ENCODE data around the gene IGF1.
A peak's percentile ranks its signal among the peaks of the same experiment; 100 is the strongest.

IGF1 gene

GRCh38 chr12:102408487-102409297 lies 71.7 kb downstream of the IGF1 start:
- H3K36me3 ChIP-seq (ENCODE audit: insufficient read depth, low read length), result peaks cover 22% of the 10 kb centered on the region
- H3K4me3 ChIP-seq, result no peak overlapping the region
- H3K9me3 ChIP-seq (ENCODE audit: low read depth, low read length), result no peaks in the 10 kb centered on the region
- DNase-seq (ENCODE audit: low read depth, low spot score), result no peak
- no peak for TF ChIP-seq EZH2 (IDR thresholded peaks at IDR 0.05)
- TF ChIP-seq POLR2AphosphoS5 (IDR thresholded peaks at IDR 0.05; ENCODE audit: borderline replicate concordance, low read depth, low read length), result no peak
- TF ChIP-seq FOXP2 (optimal IDR thresholded peaks at IDR 0.05; ENCODE audit: control extremely low read depth, extremely low read length, insufficient read depth), result no peak
- no peak overlapping the region for H3K27ac ChIP-seq
- no peak overlapping the region for H3K9ac ChIP-seq (ENCODE audit: insufficient read length)

- Histone ChIP-seq H3K9ac (ENCODE audit: insufficient read length) (no peak overlapping the region), H3K27ac (no peak overlapping the region), H3K9me3 (ENCODE audit: low read depth, low read length) (no peaks in the 10 kb centered on the region), H3K36me3 (ENCODE audit: insufficient read depth, low read length) (peaks cover 15% of the 10 kb centered on the region), H3K4me3 (no peak overlapping the region)
- no peak for DNase-seq (ENCODE audit: low read depth, low spot score)
- no peak for TF ChIP-seq EZH2 (IDR thresholded peaks at IDR 0.05)
- no peak for TF ChIP-seq FOXP2 (optimal IDR thresholded peaks at IDR 0.05; ENCODE audit: control extremely low read depth, extremely low read length, insufficient read depth)
- TF ChIP-seq POLR2AphosphoS5 (IDR thresholded peaks at IDR 0.05; ENCODE audit: borderline replicate concordance, low read depth, low read length), result peak; percentile 19; the same call in 1 of the 2 replicates
Observed at GRCh38 chr12:102407776-102408486, 72.4 kb downstream of the IGF1 start.

GRCh38 chr12:102406033-102406584 lies 74.3 kb downstream of the IGF1 start:
- TF ChIP-seq FOXP2 (optimal IDR thresholded peaks at IDR 0.05; ENCODE audit: control extremely low read depth, extremely low read length, insufficient read depth) (no peak), POLR2AphosphoS5 (IDR thresholded peaks at IDR 0.05; ENCODE audit: borderline replicate concordance, low read depth, low read length) (no peak), EZH2 (IDR thresholded peaks at IDR 0.05) (no peak)
- Histone ChIP-seq H3K27ac (no peak overlapping the region), H3K9me3 (ENCODE audit: low read depth, low read length) (no peaks in the 10 kb centered on the region), H3K4me3 (no peak overlapping the region), H3K9ac (ENCODE audit: insufficient read length) (no peak overlapping the region), H3K36me3 (ENCODE audit: insufficient read depth, low read length) (peaks cover 16% of the 10 kb centered on the region; the same call in 1 of the 2 replicates)
- no peak for DNase-seq (ENCODE audit: low read depth, low spot score)

GRCh38 chr12:102401087-102401486 lies 79.3 kb downstream of the IGF1 start:
- H3K36me3 ChIP-seq (ENCODE audit: insufficient read depth, low read length), result peaks cover 15% of the 10 kb centered on the region; the same call in 1 of the 2 replicates
- no peaks in the 10 kb centered on the region for H3K9me3 ChIP-seq (ENCODE audit: low read depth, low read length)
- no peak for DNase-seq (ENCODE audit: low read depth, low spot score)
- no peak overlapping the region for H3K27ac ChIP-seq
- H3K4me3 ChIP-seq, result no peak overlapping the region
- TF ChIP-seq POLR2AphosphoS5 (IDR thresholded peaks at IDR 0.05; ENCODE audit: borderline replicate concordance, low read depth, low read length), result no peak
- TF ChIP-seq FOXP2 (optimal IDR thresholded peaks at IDR 0.05; ENCODE audit: control extremely low read depth, extremely low read length, insufficient read depth), result no peak
- no peak for TF ChIP-seq EZH2 (IDR thresholded peaks at IDR 0.05)
- no peak overlapping the region for H3K9ac ChIP-seq (ENCODE audit: insufficient read length)

GRCh38 chr12:102399653-102400052 lies 80.7 kb downstream of the IGF1 start:
- Histone ChIP-seq H3K27ac (no peak overlapping the region), H3K4me3 (no peak overlapping the region), H3K9ac (ENCODE audit: insufficient read length) (no peak overlapping the region), H3K9me3 (ENCODE audit: low read depth, low read length) (no peaks in the 10 kb centered on the region), H3K36me3 (ENCODE audit: insufficient read depth, low read length) (0 out of 2 replicates have a peak, but pooled peaks cover 9% of the 10 kb centered on the region)
- TF ChIP-seq EZH2 (IDR thresholded peaks at IDR 0.05) (no peak), POLR2AphosphoS5 (IDR thresholded peaks at IDR 0.05; ENCODE audit: borderline replicate concordance, low read depth, low read length) (no peak), FOXP2 (optimal IDR thresholded peaks at IDR 0.05; ENCODE audit: control extremely low read depth, extremely low read length, insufficient read depth) (no peak)
- DNase-seq (ENCODE audit: low read depth, low spot score), result no peak

- Histone ChIP-seq H3K9me3 (ENCODE audit: low read depth, low read length) (no peaks in the 10 kb centered on the region), H3K9ac (ENCODE audit: insufficient read length) (no peak overlapping the region), H3K4me3 (no peak overlapping the region), H3K36me3 (ENCODE audit: insufficient read depth, low read length) (0 out of 2 replicates have a peak, but pooled peaks cover 4% of the 10 kb centered on the region), H3K27ac (no peak overlapping the region)
- DNase-seq (ENCODE audit: low read depth, low spot score), result no peak
- TF ChIP-seq EZH2 (IDR thresholded peaks at IDR 0.05) (no peak), FOXP2 (optimal IDR thresholded peaks at IDR 0.05; ENCODE audit: control extremely low read depth, extremely low read length, insufficient read depth) (no peak), POLR2AphosphoS5 (IDR thresholded peaks at IDR 0.05; ENCODE audit: borderline replicate concordance, low read depth, low read length) (no peak)
Observed at GRCh38 chr12:102396276-102396675, 84.1 kb downstream of the IGF1 start.

- no peak for TF ChIP-seq FOXP2 (optimal IDR thresholded peaks at IDR 0.05; ENCODE audit: control extremely low read depth, extremely low read length, insufficient read depth)
- no peak for TF ChIP-seq EZH2 (IDR thresholded peaks at IDR 0.05)
- TF ChIP-seq POLR2AphosphoS5 (IDR thresholded peaks at IDR 0.05; ENCODE audit: borderline replicate concordance, low read depth, low read length), result no peak
- Histone ChIP-seq H3K9me3 (ENCODE audit: low read depth, low read length) (no peaks in the 10 kb centered on the region), H3K27ac (no peak overlapping the region), H3K36me3 (ENCODE audit: insufficient read depth, low read length) (no peaks in the 10 kb centered on the region), H3K9ac (ENCODE audit: insufficient read length) (no peak overlapping the region), H3K4me3 (no peak overlapping the region)
- no peak for DNase-seq (ENCODE audit: low read depth, low spot score)
Observed at GRCh38 chr12:102394200-102394599, 86.2 kb downstream of the IGF1 start.

- no peak overlapping the region for H3K9ac ChIP-seq (ENCODE audit: insufficient read length)
- DNase-seq (ENCODE audit: low read depth, low spot score), result no peak
- no peak overlapping the region for H3K4me3 ChIP-seq
- no peaks in the 10 kb centered on the region for H3K36me3 ChIP-seq (ENCODE audit: insufficient read depth, low read length)
- TF ChIP-seq EZH2 (IDR thresholded peaks at IDR 0.05) (no peak), FOXP2 (optimal IDR thresholded peaks at IDR 0.05; ENCODE audit: control extremely low read depth, extremely low read length, insufficient read depth) (no peak), POLR2AphosphoS5 (IDR thresholded peaks at IDR 0.05; ENCODE audit: borderline replicate concordance, low read depth, low read length) (no peak)
- H3K27ac ChIP-seq, result no peak overlapping the region
- H3K9me3 ChIP-seq (ENCODE audit: low read depth, low read length), result no peaks in the 10 kb centered on the region
Observed at GRCh38 chr12:102390068-102390467, 90.3 kb downstream of the IGF1 start.
